HEK293 (cell line): Measurements from ENCODE around the gene LILRA6.

Source experiments
- CTCF ChIA-PET: fragments of 350-600 bp; formaldehyde crosslinking; extraction: SDS; loops from one replicate; lab custom pipeline; 2021; ENCODE audit warnings: antibody characterized with exemption; lab: Yijun Ruan, JAX
- POLR2A ChIA-PET: fragments of 300-600 bp; formaldehyde crosslinking; extraction: SDS; loops from one replicate; lab custom pipeline; 2020; ENCODE audit warnings: antibody characterized with exemption, inconsistent platforms; lab: Yijun Ruan, JAX
- H3K27ac ChIP-seq: fragments of 200-500 bp; sonication (Bioruptor generic); 2 replicates; pipeline ENCODE4 v1.5.1; 2014; ENCODE audit warnings: low read depth, low read length, control low read depth, inconsistent platforms; ENCODE audit errors: extremely low read depth
- H3K36me3 ChIP-seq, 2 experiments: fragments of 200-500 bp in 1 of 2; sonication (Bioruptor generic) in 1 of 2; 1 replicate in 1 of 2; 2 replicates in 1 of 2; pipeline ENCODE4 v1.5.1; 2014 to 2017; ENCODE audit warnings: inconsistent platforms in 2 of 2, low read length in 2 of 2; ENCODE audit not compliant: control insufficient read depth in 2 of 2, insufficient read depth in 1 of 2
- H3K4me1 ChIP-seq: fragments of 200-500 bp; sonication (Bioruptor generic); 2 replicates; pipeline ENCODE4 v1.5.1; 2014; ENCODE audit warnings: mild to moderate bottlenecking, low read length, inconsistent platforms; ENCODE audit not compliant: control insufficient read depth, insufficient read depth
- H3K4me3 ChIP-seq: 2 replicates; pipeline ENCODE4 v1.5.1; 2011; ENCODE audit warnings: low read depth, mild to moderate bottlenecking, control low read depth, low read length, moderate library complexity
- H3K9me3 ChIP-seq: fragments of 200-500 bp; sonication (Bioruptor generic); 2 replicates; pipeline ENCODE4 v1.5.1; 2014; ENCODE audit warnings: low read depth, low read length, inconsistent platforms; ENCODE audit not compliant: control insufficient read depth, insufficient read depth
- BCL11A ChIP-seq: fragments of 450-650 bp; formaldehyde crosslinking; IDR thresholded peaks from 2 replicates; pipeline ENCODE4 v1.5.1; 2016; ENCODE audit warnings: low read depth, missing biosample characterization, missing genetic modification characterization
- CTCF ChIP-seq: fragments of 450-650 bp; formaldehyde crosslinking; IDR thresholded peaks from 2 replicates; pipeline ENCODE4 v1.5.1; 2016; ENCODE audit warnings: missing biosample characterization, missing genetic modification characterization
- KLF7 ChIP-seq: fragments of 450-650 bp; formaldehyde crosslinking; IDR thresholded peaks from 2 replicates; pipeline ENCODE4 v1.5.1; 2016; ENCODE audit warnings: missing biosample characterization, missing genetic modification characterization, borderline replicate concordance
- ZBTB6 ChIP-seq: fragments of 450-650 bp; formaldehyde crosslinking; IDR thresholded peaks from 2 replicates; pipeline ENCODE4 v1.5.1; 2017; ENCODE audit warnings: missing biosample characterization, missing genetic modification characterization
- ZFHX2 ChIP-seq: fragments of 450-650 bp; formaldehyde crosslinking; conservative IDR thresholded peaks from 2 replicates; pipeline ENCODE4 v1.5.1; 2016; ENCODE audit warnings: missing biosample characterization, missing genetic modification characterization
- ZNF19 ChIP-seq: fragments of 450-650 bp; formaldehyde crosslinking; IDR thresholded peaks from 2 replicates; pipeline ENCODE4; 2016; ENCODE audit warnings: missing biosample characterization, missing genetic modification characterization, low read depth
- ZNF211 ChIP-seq: fragments of 450-650 bp; formaldehyde crosslinking; IDR thresholded peaks from 2 replicates; pipeline ENCODE4 v1.5.1; 2016; ENCODE audit warnings: low read depth, missing biosample characterization, missing genetic modification characterization
- ZNF239 ChIP-seq: fragments of 450-650 bp; formaldehyde crosslinking; IDR thresholded peaks from 2 replicates; pipeline ENCODE4 v1.5.1; 2016; ENCODE audit warnings: missing biosample characterization, missing genetic modification characterization
- ZNF274 ChIP-seq, 2 experiments: fragments of 200-500 bp in 1 of 2; fragments of 450-650 bp in 1 of 2; sonication (Bioruptor generic) in 1 of 2; formaldehyde crosslinking in 1 of 2; IDR thresholded peaks; 2 replicates each; pipeline versions ENCODE4 v1.5.1 to v1.6.1; 2014 to 2016; ENCODE audit warnings: borderline replicate concordance in 1 of 2, inconsistent platforms in 1 of 2, low read length in 1 of 2, missing biosample characterization in 1 of 2, missing genetic modification characterization in 1 of 2
- ZNF324 ChIP-seq: fragments of 450-650 bp; formaldehyde crosslinking; IDR thresholded peaks from 2 replicates; pipeline ENCODE4 v1.5.1; 2016; ENCODE audit warnings: missing biosample characterization, missing genetic modification characterization
- ZNF37A ChIP-seq: fragments of 450-650 bp; IDR thresholded peaks from 2 replicates; pipeline ENCODE4 v1.5.1; 2018; ENCODE audit warnings: missing biosample characterization, missing genetic modification characterization
- ZNF521 ChIP-seq: fragments of 450-650 bp; formaldehyde crosslinking; IDR thresholded peaks from 2 replicates; pipeline ENCODE4 v1.5.1; 2017; ENCODE audit warnings: missing biosample characterization, mild to moderate bottlenecking, missing genetic modification characterization
- ZSCAN23 ChIP-seq: fragments of 450-650 bp; formaldehyde crosslinking; IDR thresholded peaks from 2 replicates; pipeline ENCODE4 v1.5.1; 2016; ENCODE audit warnings: missing biosample characterization, missing genetic modification characterization
- TF ChIP-seq, protein P1 (sequence below): fragments of 450-650 bp; formaldehyde crosslinking; IDR thresholded peaks from 2 replicates; pipeline ENCODE4 v1.5.1; 2016; ENCODE audit warnings: missing biosample characterization, missing genetic modification characterization
- TF ChIP-seq, protein P2 (sequence below): fragments of 450-650 bp; formaldehyde crosslinking; IDR thresholded peaks from 2 replicates; pipeline ENCODE4 v1.5.1; 2016; ENCODE audit warnings: missing biosample characterization, missing genetic modification characterization
- TF ChIP-seq, protein P3 (sequence below): fragments of 450-650 bp; formaldehyde crosslinking; IDR thresholded peaks from 2 replicates; pipeline ENCODE4 v1.5.1; 2016; ENCODE audit warnings: missing biosample characterization, missing genetic modification characterization

The LILRA6 gene

DNA sequence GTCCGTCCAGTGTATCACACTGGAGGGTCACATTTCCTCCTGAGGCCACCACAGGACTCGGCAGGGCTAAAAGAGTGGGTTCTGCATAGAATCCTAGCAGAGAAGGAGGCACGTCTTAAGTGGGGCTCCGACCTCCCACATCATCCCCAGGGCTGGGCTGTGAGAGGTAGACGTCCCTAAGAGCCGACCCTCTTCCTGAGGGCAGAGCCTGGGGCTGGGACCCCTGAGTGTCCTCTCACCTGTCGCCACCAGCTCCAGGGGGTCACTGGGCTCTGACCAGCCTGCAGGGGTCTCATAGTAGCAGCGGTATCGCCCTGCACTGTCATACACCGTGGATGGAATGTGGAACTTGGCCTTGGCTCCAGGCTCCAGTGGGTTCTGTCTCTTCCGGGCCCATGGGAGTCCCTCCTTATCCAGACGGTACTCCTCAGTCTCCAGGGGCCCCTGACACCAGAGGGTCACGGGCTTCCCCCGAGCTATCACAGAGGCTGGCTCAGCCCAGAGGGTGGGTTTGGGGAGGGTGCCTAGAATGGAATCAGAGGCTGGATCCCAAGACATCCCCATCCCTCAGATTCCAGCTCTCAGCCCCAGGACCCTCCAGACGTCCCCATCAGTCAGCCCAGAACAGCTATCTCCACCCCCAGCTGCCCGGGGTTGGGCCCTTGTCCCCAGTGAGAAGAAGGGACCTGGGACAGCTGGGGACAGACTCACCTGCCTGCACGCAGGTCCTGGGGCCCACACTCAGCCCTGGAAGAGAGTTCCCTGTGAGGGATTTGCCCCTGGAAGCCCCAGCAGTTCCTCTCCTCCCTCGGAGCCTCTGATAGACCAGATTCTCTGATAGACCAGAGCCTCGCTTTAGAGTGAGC is 13.9 kb upstream of the LILRA6 start:
- Histone ChIP-seq H3K27ac (no peak overlapping the region), H3K36me3 (no peaks in the 10 kb centered on the region), H3K4me3 (no peak overlapping the region), H3K9me3 (no peaks in the 10 kb centered on the region), H3K4me1 (no peaks in the 10 kb centered on the region)
- ChIA-PET CTCF (interaction anchor here (3.4 kb wide), 1 partner anchor 10 kb away, joined by 26 read pairs; no protein-coding TSS in a partner anchor), POLR2A (interaction anchor here (0.5 kb wide), 1 partner anchor 125 kb away, joined by 3 read pairs; no protein-coding TSS in a partner anchor)
- TF ChIP-seq ZNF19 (no peak), ZNF324 (no peak), BCL11A (tag by site-specific recombination) (no peak), ZNF211 (no peak), ZBTB6 (tag by site-specific recombination) (no peak), ZNF521 (tag by site-specific recombination) (no peak), ZNF274 (IDR thresholded peaks at IDR 0.05; ENCODE audit: low read length) (no peak), ZNF274 (tag by site-specific recombination; IDR thresholded peaks at IDR 0.05; ENCODE audit: borderline replicate concordance) (no peak), ZNF239 (tag by site-specific recombination) (no peak), KLF7 (no peak), ZNF37A (tag by site-specific recombination) (no peak), CTCF (no peak), ZFHX2 (no peak), ZSCAN23 (tag by site-specific recombination) (no peak)
- TF ChIP-seq, protein P1, sequence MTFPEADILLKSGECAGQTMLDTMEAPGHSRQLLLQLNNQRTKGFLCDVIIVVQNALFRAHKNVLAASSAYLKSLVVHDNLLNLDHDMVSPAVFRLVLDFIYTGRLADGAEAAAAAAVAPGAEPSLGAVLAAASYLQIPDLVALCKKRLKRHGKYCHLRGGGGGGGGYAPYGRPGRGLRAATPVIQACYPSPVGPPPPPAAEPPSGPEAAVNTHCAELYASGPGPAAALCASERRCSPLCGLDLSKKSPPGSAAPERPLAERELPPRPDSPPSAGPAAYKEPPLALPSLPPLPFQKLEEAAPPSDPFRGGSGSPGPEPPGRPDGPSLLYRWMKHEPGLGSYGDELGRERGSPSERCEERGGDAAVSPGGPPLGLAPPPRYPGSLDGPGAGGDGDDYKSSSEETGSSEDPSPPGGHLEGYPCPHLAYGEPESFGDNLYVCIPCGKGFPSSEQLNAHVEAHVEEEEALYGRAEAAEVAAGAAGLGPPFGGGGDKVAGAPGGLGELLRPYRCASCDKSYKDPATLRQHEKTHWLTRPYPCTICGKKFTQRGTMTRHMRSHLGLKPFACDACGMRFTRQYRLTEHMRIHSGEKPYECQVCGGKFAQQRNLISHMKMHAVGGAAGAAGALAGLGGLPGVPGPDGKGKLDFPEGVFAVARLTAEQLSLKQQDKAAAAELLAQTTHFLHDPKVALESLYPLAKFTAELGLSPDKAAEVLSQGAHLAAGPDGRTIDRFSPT (tag by site-specific recombination), result no peak
- TF ChIP-seq, protein P2, sequence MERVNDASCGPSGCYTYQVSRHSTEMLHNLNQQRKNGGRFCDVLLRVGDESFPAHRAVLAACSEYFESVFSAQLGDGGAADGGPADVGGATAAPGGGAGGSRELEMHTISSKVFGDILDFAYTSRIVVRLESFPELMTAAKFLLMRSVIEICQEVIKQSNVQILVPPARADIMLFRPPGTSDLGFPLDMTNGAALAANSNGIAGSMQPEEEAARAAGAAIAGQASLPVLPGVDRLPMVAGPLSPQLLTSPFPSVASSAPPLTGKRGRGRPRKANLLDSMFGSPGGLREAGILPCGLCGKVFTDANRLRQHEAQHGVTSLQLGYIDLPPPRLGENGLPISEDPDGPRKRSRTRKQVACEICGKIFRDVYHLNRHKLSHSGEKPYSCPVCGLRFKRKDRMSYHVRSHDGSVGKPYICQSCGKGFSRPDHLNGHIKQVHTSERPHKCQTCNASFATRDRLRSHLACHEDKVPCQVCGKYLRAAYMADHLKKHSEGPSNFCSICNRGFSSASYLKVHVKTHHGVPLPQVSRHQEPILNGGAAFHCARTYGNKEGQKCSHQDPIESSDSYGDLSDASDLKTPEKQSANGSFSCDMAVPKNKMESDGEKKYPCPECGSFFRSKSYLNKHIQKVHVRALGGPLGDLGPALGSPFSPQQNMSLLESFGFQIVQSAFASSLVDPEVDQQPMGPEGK, result no peak
- TF ChIP-seq, protein P3, sequence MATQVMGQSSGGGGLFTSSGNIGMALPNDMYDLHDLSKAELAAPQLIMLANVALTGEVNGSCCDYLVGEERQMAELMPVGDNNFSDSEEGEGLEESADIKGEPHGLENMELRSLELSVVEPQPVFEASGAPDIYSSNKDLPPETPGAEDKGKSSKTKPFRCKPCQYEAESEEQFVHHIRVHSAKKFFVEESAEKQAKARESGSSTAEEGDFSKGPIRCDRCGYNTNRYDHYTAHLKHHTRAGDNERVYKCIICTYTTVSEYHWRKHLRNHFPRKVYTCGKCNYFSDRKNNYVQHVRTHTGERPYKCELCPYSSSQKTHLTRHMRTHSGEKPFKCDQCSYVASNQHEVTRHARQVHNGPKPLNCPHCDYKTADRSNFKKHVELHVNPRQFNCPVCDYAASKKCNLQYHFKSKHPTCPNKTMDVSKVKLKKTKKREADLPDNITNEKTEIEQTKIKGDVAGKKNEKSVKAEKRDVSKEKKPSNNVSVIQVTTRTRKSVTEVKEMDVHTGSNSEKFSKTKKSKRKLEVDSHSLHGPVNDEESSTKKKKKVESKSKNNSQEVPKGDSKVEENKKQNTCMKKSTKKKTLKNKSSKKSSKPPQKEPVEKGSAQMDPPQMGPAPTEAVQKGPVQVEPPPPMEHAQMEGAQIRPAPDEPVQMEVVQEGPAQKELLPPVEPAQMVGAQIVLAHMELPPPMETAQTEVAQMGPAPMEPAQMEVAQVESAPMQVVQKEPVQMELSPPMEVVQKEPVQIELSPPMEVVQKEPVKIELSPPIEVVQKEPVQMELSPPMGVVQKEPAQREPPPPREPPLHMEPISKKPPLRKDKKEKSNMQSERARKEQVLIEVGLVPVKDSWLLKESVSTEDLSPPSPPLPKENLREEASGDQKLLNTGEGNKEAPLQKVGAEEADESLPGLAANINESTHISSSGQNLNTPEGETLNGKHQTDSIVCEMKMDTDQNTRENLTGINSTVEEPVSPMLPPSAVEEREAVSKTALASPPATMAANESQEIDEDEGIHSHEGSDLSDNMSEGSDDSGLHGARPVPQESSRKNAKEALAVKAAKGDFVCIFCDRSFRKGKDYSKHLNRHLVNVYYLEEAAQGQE (tag by site-specific recombination), result no peak
